ENCODE measurements around the gene C1QTNF1. TPM values are rescaled to one million over a fixed set of nuclear protein-coding genes. Genes with fewer than 3 reads are reported as not detected.
A peak's percentile ranks its signal among the peaks of the same experiment; 100 is the strongest.

The C1QTNF1 gene
- polyA plus RNA-seq, 1 of the 3 experiments (the other 2 are of a cell fraction), result 14.3 TPM

GRCh38 chr17:78979780-78980623 is 44.0 kb upstream of the C1QTNF1 start, which contains the start of gene LGALS3BP:
TSS of gene LGALS3BP (minus strand) at chr17:78979923. CDS start at chr17:78977191, 2,732 bp downstream.
- Histone ChIP-seq H3K9me3 (no peaks in the 10 kb centered on the region), H3K4me3 (ENCODE audit: low read depth in 2 of 2, low read length in 1 of 2) (peak within 1 kb of the TSS; percentile 44 to 68), H3K4me2 (peak within 1 kb of the TSS; percentile 94), H3K27ac (ENCODE audit: low read depth in 2 of 2, low read length in 1 of 2) (peak within 1 kb of the TSS; percentile 56 to 98), H3K27me3 (ENCODE audit: insufficient read depth) (no peaks in the 10 kb centered on the region), H2AFZ (ENCODE audit: low read depth) (peak within 1 kb of the TSS; percentile 98), H3K9ac (peak within 1 kb of the TSS; percentile 74), H3K9me2 (no peaks in the 10 kb centered on the region), H3K4me1 (ENCODE audit: control insufficient read depth in 1 of 2, insufficient read depth in 2 of 2, low read depth in 1 of 2, low read length in 1 of 2) (peaks cover 20 to 55% of the 10 kb centered on the region in 2 experiments; a peak in 3 of 4 replicates), H3F3A (replicated peaks; ENCODE audit: insufficient read depth) (peaks cover 15% of the 10 kb centered on the region), H4K20me1 (ENCODE audit: insufficient read depth) (no peaks in the 10 kb centered on the region; the same call in 1 of the 2 replicates), H3K79me2 (ENCODE audit: insufficient read depth) (peaks cover 29% of the 10 kb centered on the region), H3K36me3 (replicated peaks in 1 of 2; ENCODE audit: control insufficient read depth in 1 of 2, insufficient read depth in 2 of 2, low read length in 1 of 2) (peaks cover 0 to 15% of the 10 kb centered on the region in 2 experiments)
- 36% methylated on average over 15 of the region's 16 CpGs for WGBS (ENCODE audit: low lambda C conversion rate)
- ChIA-PET POLR2A (interaction anchor here (0.5 to 1.7 kb wide), 6 partner anchors 16 to 460 kb away, joined by 3 to 5 read pairs (median 4); no protein-coding TSS in a partner anchor), CTCF (interaction anchor here (0.7 to 26.0 kb wide), 11 partner anchors 9 to 860 kb away, joined by 3 to 458 read pairs (median 9); partner anchors contain the start of gene CBX4)
- DNase-seq, result peak; percentile 97
- TF ChIP-seq RCOR1 (IDR thresholded peaks at IDR 0.05; ENCODE audit: low read length) (peak; percentile 87), TAF1 (IDR thresholded peaks at IDR 0.05; ENCODE audit: borderline replicate concordance, low read depth, low read length) (peak; percentile 88), EP300 (IDR thresholded peaks at IDR 0.05; ENCODE audit: borderline replicate concordance in 1 of 2, low read depth in 1 of 2, low read length in 1 of 2) (peak in 1 of 2 experiments; percentile 87; a peak in 2 of 4 replicates), TCF12 (IDR thresholded peaks at IDR 0.05) (peak; percentile 50; the same call in 1 of the 2 replicates), NFIC (IDR thresholded peaks at IDR 0.05; ENCODE audit: borderline replicate concordance) (peak; percentile 84; the same call in 1 of the 2 replicates), RFX5 (IDR thresholded peaks at IDR 0.05; ENCODE audit: low read length) (0 out of 2 replicates have a peak, but pooled peaks have one; percentile 44), GATA2 (CRISPR knock-in tag; IDR thresholded peaks at IDR 0.05) (peak; percentile 29), FOXM1 (IDR thresholded peaks at IDR 0.05; ENCODE audit: low read depth) (no peak), RAD21 (IDR thresholded peaks at IDR 0.05; ENCODE audit: low read length) (peak; percentile 22), ELF1 (IDR thresholded peaks at IDR 0.05) (peak; percentile 72; the same call in 1 of the 2 replicates), CHD2 (IDR thresholded peaks at IDR 0.05; ENCODE audit: low read length, partially characterized antibody) (peak; percentile 86), USF1 (IDR thresholded peaks at IDR 0.05; ENCODE audit: borderline replicate concordance, low read depth) (peak; percentile 87), SMC3 (IDR thresholded peaks at IDR 0.05; ENCODE audit: low read depth, low read length) (no peak), MXI1 (IDR thresholded peaks at IDR 0.05; ENCODE audit: low read depth, low read length) (peak; percentile 96), REST (IDR thresholded peaks at IDR 0.05; ENCODE audit: low read depth, low read length) (peak; percentile 15; the same call in 1 of the 2 replicates), ZBTB33 (IDR thresholded peaks at IDR 0.05; ENCODE audit: borderline replicate concordance, low read depth) (no peak), MAX (IDR thresholded peaks at IDR 0.05; ENCODE audit: low read depth) (peak; percentile 81), USF2 (IDR thresholded peaks at IDR 0.05; ENCODE audit: borderline replicate concordance, low read depth, low read length) (peak; percentile 42; the same call in 1 of the 2 replicates)
- TF ChIP-seq, protein P1, sequence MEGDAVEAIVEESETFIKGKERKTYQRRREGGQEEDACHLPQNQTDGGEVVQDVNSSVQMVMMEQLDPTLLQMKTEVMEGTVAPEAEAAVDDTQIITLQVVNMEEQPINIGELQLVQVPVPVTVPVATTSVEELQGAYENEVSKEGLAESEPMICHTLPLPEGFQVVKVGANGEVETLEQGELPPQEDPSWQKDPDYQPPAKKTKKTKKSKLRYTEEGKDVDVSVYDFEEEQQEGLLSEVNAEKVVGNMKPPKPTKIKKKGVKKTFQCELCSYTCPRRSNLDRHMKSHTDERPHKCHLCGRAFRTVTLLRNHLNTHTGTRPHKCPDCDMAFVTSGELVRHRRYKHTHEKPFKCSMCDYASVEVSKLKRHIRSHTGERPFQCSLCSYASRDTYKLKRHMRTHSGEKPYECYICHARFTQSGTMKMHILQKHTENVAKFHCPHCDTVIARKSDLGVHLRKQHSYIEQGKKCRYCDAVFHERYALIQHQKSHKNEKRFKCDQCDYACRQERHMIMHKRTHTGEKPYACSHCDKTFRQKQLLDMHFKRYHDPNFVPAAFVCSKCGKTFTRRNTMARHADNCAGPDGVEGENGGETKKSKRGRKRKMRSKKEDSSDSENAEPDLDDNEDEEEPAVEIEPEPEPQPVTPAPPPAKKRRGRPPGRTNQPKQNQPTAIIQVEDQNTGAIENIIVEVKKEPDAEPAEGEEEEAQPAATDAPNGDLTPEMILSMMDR (IDR thresholded peaks at IDR 0.05), result no peak
- TF ChIP-seq, protein P2, sequence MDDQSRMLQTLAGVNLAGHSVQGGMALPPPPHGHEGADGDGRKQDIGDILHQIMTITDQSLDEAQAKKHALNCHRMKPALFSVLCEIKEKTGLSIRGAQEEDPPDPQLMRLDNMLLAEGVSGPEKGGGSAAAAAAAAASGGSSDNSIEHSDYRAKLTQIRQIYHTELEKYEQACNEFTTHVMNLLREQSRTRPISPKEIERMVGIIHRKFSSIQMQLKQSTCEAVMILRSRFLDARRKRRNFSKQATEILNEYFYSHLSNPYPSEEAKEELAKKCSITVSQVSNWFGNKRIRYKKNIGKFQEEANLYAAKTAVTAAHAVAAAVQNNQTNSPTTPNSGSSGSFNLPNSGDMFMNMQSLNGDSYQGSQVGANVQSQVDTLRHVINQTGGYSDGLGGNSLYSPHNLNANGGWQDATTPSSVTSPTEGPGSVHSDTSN (IDR thresholded peaks at IDR 0.05), result no peak

Data from SK-N-SH (cell line).